Activated CD4-positive, CD25-positive, alpha-beta regulatory T cell (primary cell): ENCODE measurements around the gene ALLC.
"Not testable (repeated sequence)": the region's sequence is repeated elsewhere in the genome, so short reads cannot be mapped to it uniquely, and the experiment has no call there.

ENCODE experiments used
- DNase-seq, 4 experiments: peaks; one replicate each; lab custom pipeline; 2025; lab: John Stamatoyannopoulos, UW

The ALLC gene

DNA sequence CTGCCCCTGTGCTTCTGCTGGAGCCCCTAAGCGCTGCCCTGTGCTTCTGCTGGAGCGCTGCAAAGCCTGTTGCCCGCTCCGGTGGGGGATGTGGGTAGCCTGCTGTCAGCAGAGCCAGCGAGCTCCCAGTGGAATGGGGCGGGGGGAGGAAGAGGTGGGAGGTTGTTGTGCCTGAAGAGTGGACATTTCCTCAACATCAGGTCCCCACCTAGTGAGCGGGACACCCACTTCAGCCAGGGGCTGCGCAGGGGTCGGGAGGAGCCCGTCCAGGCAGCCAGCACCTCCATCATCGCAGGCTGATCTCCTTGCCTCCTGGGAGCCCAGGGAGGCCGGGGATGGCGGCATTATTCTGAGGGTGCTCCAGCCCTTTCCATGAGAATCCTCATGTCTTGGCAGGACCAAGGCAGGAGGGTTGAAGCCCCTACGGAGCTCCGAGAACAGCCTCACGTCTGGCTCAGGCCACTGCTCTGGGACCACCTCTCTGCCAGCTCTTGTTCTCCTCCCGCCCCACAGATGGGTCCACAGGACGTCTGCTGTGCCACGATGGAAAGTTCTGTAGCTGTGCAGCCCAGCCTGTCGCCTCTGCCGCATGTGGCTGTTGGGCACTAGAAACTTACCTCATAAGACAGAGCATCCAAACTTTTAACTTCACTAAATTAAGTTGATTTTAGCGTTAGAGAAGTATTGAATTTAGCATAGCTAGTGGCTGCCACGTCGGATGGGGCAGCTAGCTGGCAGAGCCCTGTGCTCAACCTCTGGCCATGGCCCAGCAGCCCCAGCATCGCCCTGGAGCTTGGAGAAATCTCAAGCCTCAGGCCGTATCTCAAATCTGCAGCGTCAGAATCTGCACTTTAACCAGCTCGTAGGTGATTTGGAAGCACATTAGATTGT is 1.9 kb upstream of the ALLC start:
- DNase-seq, result no peak

DNA sequence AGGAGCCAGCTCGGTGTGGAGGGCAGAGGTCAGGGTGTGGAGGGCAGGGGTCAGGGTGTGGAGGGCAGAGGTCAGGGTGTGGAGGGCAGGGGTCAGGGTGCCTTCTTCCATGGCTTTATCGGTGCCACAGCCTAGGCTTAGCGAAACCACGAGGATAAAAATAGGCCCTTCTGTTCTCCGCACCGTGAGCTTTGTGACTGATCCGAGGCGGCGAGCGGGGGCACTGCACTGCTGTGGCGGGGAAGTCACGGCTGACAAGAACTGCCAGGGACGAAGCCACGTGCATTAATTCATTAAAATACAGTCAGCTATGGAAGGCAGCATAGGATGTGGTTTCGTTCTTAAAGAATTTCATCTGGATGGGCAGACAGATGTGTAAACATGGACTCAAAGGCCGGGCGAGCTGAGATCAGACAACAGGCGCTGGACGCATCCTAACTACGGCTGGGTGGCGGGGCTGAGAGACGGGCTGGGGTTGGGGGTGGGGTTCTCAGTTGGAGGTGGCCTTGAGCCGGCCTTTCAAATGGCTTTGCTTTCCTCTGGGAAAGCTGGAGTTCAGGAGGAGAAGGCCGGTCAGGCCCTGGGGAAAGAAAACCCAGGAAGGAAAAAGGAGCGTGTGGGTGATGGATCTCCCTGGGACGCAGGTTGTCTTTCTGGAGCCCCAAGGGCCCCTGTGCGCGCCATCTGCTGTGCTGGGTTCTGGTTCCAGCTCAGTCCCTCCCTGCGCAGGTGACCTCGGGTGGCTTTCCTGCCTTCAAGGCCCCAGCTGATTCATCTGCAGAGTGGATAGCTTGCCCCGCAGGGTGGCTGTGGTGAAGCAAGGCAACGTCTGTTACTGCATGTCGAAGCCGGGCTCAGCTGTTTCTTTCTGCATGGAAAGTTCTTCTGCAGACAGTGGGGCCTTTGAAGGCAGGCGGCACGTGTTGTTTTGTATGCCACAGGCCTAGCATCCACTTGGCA is 958 bp upstream of the ALLC start:
- DNase-seq, result no peak

DNA sequence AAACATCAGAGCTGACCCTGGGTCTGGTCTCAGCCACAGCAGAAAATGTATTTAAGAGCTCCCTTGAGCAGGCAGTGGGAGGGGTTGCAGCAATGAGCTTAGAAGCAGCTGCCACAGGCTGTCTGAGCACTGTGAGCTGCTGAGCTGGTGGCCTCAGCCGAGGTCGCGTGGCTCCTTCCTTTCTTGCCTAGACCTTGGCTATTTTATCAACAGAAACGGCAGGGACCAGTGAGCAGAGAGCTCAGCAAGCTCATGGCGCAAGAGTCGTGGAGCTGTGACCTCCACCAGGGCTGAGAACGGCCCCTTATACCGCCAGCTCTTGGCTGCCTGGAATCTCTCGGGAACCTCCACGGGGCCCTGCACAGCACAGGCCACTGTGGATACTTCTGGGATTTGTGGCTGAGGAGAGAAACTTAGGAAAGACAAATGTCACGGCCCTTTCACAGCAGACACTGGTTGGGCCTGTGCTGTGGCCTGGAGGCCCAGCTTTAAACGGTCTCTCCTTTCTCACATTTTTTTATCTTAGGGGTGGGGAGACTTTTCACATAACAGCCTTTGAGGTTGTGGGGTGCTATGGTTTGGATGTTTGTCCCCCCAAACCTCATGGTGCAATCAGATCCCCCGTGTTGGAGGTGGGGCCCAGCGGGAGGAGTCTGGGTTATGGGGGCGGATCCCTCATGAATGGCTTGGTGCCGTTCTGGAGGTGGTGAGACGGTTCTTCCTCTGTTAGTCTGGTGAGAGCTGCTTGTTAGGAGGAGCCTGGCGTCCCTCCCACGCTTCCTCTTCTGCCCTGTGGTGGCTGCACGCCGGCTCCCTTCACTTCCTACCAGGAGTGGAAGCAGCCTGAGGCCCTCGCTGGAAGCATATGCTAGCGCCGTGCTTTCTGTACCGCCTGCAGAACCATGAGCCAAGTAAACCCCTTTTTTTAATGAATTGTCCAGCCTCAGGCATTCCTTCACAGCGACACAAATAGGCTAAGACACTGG is 1.7 kb downstream of the ALLC start:
- no peak for DNase-seq

DNA sequence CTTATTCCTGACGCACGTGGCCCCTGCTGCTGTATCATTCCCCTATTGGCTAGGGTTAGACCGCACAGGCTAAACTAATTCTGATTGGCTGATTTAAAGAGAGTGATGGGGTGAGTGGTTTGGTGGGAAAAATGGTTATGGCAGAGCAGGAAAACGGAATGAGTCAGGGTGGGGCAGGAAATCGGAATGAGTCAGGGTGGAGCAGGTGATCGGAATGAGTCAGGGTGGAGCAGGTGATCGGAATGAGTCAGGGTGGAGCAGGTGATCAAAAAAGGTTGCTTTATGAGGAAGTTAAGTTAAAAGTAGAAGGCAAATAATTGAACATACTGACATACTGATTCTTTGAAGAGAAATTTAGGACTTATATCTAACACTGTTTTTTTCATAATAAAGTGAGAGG is 2.6 kb downstream of the ALLC start:
- DNase-seq, result not testable (repeated sequence)

DNA sequence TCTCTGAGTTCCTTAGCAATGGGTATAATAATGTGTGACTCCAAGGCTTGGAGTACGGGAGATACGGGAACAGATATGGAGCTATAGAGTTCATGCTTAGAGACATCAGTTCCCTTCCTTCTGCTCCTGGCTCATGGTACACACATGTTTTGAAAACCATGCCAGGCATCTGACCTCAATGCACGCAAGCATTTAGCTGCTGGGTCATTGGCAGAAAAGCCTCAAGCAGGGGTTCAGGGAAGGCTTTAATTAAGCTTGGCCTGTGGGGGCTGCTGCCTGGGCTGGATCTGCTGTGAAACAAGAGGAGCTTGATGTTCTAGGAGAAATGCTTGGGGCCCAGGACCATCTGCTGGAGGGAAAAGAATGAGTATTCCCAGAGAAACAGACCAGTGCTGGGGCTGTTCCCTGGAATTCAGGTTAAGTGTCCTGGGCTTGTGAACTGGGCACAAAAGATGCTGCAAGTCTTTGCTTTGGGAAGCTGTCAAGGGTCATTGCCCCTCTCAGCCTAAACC is 3.2 kb downstream of the ALLC start:
- no peak for DNase-seq

DNA sequence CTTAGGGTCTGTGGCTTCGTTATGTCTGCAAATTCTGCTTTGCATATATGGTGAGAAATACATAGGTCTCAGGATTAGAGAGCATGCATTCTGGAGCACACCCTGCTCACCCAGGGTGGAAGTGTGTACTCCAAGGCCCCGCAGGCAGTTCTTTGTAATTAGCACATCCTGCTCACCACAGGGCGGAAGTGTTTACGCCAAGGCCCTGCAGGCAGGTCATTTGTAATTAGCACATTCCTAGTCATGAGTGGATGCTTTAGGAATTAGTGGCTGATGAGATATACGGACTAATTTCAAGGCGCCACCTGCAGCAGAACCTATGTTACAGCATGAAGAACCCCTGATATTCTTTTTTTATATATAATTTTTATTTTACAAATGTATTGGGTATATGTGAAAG is 4.2 kb downstream of the ALLC start:
- no peak for DNase-seq

DNA sequence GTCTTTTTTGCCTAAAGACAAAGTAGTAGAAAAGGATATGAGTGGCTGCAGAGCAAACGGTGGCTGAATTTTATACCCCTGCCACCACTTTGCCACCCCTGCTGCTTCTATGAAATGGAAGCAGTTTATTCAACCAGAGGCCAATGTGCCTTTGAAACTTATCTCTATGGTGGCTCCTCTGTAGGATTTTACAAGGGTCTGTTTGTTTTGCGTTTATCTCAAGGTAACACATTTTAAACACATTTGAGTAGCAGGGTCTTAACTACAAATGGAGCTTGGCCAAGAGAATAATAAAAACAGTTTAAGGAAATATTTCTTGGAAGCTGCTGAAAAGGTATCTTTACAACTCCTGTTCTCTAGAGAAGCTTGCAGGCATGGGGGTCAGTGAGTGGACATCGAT is 6.1 kb downstream of the ALLC start:
- no peak for DNase-seq

DNA sequence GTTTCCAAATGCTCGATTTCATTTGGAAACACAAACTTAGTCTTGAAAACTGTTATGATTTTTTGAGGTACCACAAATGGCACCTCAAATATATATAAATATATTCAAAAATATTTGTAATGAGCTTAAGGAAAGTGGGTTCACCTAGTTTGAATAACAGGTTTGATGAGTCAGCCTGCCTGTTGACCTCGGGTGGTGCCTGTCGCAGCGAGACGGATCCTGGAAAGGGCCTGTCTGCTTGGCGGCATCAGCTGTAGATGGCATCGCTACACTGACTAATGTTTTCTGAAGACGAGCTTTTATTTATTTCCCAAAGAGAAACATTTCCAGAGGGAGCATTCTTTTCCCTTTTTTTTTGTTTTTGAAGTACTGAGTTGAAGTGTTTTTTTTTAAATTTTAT is 6.9 kb downstream of the ALLC start:
- DNase-seq, result no peak

DNA sequence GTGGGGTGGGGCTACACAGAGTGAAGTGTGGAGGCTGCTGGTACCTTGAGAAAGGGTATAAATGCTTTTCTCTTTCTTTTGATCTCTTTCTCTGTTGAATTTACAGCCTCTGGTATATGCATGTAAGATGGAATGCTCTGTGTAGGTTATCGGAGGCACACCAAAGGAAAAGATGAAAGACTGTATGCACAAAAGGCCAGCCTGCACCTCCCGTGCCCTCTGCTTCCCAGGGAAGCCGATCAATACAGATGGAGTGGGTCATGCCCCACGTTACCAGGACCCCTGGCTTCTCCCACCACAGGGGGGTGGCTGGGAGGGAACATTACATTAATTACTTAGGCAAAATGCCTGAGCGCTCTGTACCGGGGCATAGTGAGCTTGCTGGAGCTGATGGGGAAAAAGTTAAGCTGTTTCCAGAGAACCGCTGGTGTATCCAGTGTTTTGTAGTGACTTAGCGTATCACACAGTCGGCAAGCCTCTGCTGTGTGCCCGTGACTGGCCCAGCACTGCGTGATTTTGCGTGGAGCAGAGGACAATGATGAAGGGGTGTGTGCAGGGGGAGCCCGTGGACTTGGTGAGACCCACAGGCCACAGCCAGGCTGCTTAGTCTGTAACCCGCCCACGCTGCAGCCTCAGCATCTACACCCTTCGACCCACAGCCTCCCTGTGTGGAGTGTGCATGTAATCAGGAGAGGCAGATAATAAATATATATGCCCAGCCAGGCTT is 8.0 kb downstream of the ALLC start:
- no peak for DNase-seq

DNA sequence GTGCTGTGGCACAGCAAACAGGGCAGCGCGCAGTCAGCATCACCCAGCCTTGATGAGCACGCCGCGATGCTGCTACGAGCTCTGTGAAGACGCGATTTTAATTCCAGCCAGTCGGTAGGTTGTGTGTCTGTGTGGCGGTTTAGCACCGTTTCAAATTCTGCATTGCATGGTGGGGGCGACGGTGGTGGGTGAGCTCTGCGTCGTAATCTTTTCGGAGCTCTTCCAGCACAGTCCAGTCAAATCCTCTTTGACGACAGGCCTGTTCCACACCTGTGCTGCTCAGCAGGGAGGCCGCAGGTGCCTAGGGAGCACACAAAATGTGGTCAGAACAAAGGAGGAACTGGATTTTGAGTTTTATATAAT is 8.6 kb downstream of the ALLC start:
- DNase-seq, result no peak

DNA sequence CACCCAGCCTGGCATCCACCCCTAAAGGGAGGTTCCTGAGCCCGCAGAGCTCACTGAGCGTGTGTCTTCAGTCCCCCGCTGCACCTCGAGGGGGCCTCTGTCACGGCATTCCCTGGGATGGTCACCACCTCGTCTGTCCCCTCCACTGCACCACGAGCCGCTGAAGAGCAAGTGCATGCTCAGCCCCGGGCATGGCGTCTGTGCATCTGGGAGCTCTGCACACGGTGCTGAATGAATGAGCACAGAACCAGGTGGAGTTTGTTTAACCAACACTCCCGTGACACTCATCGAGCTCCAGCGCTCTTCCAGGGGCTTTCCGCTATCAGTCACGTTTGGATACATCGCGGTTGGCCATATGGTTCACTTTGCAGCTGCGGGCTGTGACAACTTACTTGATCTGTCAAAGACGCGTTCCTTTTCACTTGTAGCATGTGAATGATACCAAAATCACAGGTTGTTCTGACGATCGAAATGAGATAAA is 9.2 kb downstream of the ALLC start:
- no peak for DNase-seq

DNA sequence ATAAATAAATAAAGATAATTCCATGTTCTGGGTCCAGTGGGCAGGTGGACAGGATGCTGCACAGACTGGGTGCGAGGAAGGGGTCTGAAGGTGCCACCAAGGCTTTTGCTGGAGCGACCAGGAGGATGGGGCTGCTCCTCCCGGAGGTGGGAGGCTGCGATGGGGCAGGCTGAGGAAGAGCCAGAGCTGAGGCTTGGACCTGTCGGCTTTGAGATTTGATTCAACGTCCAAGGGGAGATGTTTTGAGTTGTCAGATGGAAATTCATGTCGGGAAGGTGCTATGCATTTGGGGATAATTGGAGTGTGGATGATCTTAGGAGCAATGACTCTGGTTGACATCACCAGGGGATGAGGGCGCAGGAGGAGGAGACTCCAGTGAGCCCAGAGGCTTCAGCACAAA is 11.7 kb downstream of the ALLC start:
- DNase-seq, result no peak

DNA sequence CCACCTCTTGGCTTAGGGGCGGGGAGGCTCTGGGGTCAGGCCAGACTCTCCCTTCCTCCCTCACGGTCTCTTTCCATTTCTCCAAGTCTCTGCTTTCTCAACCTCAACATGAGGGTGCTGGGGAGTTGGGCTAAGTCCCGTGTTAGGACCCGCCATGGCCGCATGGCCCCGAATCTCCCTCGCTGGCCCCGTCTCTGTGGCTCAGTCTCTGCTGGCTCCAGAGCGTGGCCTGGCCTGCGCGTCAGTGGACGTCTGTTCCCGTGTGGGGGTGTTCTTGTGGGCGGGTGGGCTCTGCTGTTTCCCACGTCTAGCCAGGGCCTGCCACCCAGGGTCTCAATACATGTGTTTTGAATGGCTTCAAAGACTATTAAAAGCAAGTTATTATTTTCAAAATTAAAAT is 12.4 kb downstream of the ALLC start:
- DNase-seq, result no peak

DNA sequence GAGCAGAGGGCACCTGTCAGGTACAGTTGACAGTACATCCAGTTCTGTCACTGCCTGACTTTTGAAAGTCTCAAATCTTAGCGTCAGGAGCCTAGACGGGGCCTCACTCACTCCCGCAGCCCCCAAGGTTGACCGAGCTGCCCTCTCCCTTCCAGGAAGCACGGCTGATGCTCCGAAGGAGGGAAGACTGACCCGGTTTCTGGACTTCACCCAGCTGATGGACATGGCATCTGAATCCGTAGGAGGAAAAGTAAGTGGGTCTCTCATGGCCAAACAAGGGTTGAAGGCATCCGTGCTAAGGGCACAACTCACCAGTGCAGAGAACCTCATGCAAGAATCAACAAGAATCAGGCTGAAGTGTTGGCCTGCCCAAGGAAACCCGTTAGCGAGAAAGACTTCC is 12.9 kb downstream of the ALLC start:
- DNase-seq, result no peak

DNA sequence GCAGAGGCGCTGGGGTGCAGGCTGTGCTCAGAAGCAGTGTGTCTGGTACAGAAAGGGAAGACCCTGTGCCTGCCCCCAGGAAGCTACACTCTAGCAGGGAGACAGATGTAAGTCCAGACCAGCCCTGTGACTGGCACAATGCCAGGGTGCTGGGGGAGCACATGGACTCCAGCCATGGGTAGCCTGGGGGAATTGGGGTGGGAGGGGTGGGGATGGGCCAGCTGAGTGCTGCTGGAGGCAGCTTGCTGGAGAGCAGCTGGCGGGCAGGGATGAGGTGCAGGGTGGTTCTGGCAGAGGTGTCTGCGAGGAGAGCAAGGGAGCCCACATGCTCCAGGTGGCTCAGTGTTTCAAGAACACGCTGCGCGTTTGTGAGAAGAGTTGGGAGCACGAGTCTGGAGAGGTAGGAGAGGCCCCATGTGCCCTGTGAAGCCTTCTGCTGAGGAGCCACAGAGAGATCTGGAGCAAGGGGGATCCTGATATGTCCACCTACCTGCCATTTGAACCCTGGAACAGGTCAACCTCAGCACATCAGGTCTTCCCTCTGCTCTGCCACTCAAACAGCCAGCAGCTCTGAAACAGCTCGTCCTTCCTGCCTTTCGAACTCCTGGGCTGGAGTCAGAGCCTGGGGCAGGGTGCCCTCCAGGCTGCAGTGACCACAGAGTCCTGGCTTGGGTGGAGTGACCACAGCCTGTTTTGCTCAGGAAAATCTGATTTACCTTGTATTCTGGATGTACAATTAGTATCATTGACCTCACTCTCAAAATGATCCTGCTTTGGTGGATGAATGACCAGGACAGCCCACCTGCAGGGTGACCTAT is 15.1 kb downstream of the ALLC start:
- DNase-seq, result no peak

DNA sequence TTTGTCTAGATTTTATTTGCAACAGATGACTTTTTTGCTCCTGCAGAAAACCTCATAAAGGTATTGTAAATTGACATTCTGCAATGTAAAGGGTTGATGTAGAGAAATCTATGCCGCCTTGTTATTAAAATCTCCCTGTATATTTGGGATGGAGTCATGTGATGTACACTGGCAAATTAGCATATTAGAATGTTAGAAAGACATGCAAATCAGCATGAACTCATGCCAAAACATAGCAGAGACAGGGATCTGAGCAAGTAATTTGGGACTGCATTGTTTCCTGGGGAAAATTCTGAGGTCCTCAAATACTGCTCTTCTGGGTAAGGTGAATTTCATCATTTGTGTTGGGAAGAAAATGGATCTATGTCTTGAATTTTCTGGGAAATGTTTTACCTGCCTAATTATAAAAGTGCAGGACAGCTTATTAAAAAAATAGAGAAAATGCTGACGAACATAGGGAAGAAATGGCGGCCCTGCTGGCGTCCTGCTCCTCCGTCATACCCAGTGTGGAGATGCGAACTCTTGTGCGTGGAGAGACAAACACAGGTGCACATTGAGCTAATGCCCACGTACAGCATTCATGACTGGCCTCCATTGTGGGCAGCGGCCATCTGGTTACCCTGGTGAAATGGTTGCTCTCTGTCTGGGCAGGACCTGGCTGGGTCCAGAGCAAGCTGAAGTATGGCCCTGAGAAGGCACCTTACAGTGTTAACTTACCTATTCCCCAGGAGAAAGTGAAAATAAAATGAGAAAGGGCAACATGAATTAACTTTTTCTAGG is 16.3 kb downstream of the ALLC start:
- DNase-seq, result no peak

DNA sequence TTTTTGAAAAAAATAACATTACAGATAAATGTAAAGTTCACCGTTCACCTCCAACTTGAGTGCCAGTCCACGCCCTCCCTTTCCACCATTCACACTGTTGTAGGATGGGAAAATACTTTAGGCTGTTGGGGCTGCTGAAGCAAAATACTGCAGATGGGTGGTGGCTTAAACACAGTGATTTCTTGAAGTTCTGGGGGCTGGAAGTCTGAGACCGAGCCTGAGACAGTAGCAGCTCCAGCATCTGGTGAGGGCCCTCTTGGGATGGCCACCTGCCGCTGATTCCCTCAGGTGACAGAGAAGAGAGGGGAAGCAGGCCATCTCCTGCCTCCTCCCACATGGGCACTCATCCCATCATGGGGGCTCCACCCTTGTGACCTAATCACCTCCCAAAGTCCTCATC is 17.7 kb downstream of the ALLC start:
- DNase-seq, result no peak

DNA sequence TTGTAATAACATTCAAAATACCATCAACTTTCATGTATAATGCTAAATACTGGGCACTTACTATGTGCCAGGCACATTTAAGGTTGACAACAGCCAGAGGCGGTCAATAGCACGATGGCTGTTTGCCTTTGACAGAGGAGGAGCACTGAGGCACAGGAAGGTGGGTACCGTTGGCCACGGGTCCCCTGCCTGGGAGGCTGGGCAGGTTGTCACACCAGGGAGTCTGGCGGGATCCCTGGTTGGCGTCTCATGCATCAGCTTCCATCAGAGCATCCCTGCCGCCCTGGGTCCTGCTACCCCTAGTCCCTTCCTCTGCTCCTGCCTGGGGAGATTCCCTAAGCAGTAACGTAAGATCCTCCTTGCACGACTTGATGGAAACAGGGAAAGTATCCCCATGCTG is 19.4 kb downstream of the ALLC start:
- no peak for DNase-seq

DNA sequence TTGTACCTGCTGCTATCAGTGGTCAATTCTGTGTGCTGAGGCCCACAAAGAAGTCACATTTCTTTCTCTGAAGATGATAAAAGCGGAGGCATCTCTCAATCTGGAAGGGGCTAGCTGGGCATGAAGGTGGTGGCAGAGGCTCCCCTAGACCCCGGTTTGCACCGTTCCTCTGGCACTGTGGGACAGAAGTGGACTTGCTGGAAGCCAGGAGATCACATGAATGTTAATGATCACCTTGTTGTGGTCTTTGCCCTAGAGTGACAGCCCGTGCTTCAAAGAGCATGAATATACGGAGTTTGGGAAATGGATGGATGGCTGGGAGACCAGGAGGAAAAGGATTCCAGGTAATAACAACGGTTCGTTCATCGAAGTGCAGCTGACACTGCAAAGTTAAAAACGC is 20.2 kb downstream of the ALLC start:
- no peak for DNase-seq
